Astrocyte (in vitro differentiated cells and primary cell): ENCODE measurements around the gene RGS17. TPM values are rescaled to one million over a fixed set of nuclear protein-coding genes. Genes with fewer than 3 reads are reported as not detected.

Source experiments
- DNase-seq: peaks from one replicate; pipeline ENCODE4 v3.0.0-alpha.2; 2010; ENCODE audit warnings: low read depth
- FAIRE-seq: peaks from 2 replicates; lab custom pipeline; 2011; peaks lifted over from hg19 to GRCh38; lab: Jason Lieb, UNC
- H2AFZ ChIP-seq: 2 replicates; pipeline ENCODE4 v1.6.0; 2012; ENCODE audit warnings: low read depth, low read length, inconsistent platforms
- H3K27ac ChIP-seq: 2 replicates; pipeline ENCODE4 v1.5.1; 2011; ENCODE audit warnings: low read depth, low read length, inconsistent platforms
- H3K27me3 ChIP-seq: 2 replicates; pipeline ENCODE4 v1.6.0; 2011; ENCODE audit warnings: low read length, inconsistent platforms; ENCODE audit not compliant: insufficient read depth
- H3K36me3 ChIP-seq: 2 replicates; pipeline ENCODE4 v1.5.1; 2011; ENCODE audit warnings: low read length, inconsistent platforms; ENCODE audit not compliant: insufficient read depth
- H3K4me1 ChIP-seq: 2 replicates; pipeline ENCODE4 v1.5.1; 2011; ENCODE audit warnings: low read length, inconsistent platforms; ENCODE audit not compliant: insufficient read depth
- H3K4me2 ChIP-seq: 2 replicates; pipeline ENCODE4 v1.6.0; 2012; ENCODE audit warnings: low read length, inconsistent platforms
- H3K4me3 ChIP-seq: 2 replicates; pipeline ENCODE4 v1.5.1; 2011; ENCODE audit warnings: low read depth, mild to moderate bottlenecking, low read length, inconsistent platforms; ENCODE audit not compliant: insufficient read depth
- H3K79me2 ChIP-seq: 2 replicates; pipeline ENCODE4 v1.6.0; 2012; ENCODE audit warnings: mild to moderate bottlenecking, low read length, inconsistent platforms; ENCODE audit not compliant: insufficient read depth
- H3K9ac ChIP-seq: 2 replicates; pipeline ENCODE4 v1.6.0; 2012; ENCODE audit warnings: mild to moderate bottlenecking, low read length, inconsistent platforms
- H3K9me3 ChIP-seq: 2 replicates; pipeline ENCODE4 v1.5.1; 2012; ENCODE audit warnings: low read depth, mild to moderate bottlenecking, low read length, inconsistent platforms; ENCODE audit not compliant: insufficient read depth
- H4K20me1 ChIP-seq: 2 replicates; pipeline ENCODE4 v1.6.0; 2012; ENCODE audit warnings: low read length, inconsistent platforms; ENCODE audit not compliant: insufficient read depth
- H3K27ac Mint-ChIP-seq: one replicate; pipeline ENCODE4 v1.8.0; 2021; ENCODE audit warnings: mild to moderate bottlenecking, mixed read lengths; ENCODE audit not compliant: unreplicated experiment
- H3K27me3 Mint-ChIP-seq: one replicate; pipeline ENCODE4 v1.8.0; 2021; ENCODE audit warnings: low read depth, mixed read lengths; ENCODE audit not compliant: unreplicated experiment
- H3K36me3 Mint-ChIP-seq: one replicate; pipeline ENCODE4 v1.8.0; 2021; ENCODE audit warnings: low read depth, mixed read lengths; ENCODE audit not compliant: unreplicated experiment
- H3K4me1 Mint-ChIP-seq: one replicate; pipeline ENCODE4 v1.8.0; 2021; ENCODE audit warnings: low read depth, mixed read lengths; ENCODE audit not compliant: unreplicated experiment
- H3K4me3 Mint-ChIP-seq: one replicate; pipeline ENCODE4 v1.8.0; 2021; ENCODE audit warnings: mild to moderate bottlenecking, moderate library complexity, mixed read lengths; ENCODE audit not compliant: unreplicated experiment
- H3K9me3 Mint-ChIP-seq: one replicate; pipeline ENCODE4 v1.8.0; 2021; ENCODE audit warnings: mild to moderate bottlenecking, mixed read lengths; ENCODE audit not compliant: unreplicated experiment
- CTCF ChIP-seq: IDR thresholded peaks from 2 replicates; pipeline ENCODE4 v1.5.1; 2011; ENCODE audit warnings: low read depth, mild to moderate bottlenecking, inconsistent platforms, low read length, moderate library complexity; ENCODE audit not compliant: insufficient read depth
- EZH2 ChIP-seq: IDR thresholded peaks from 2 replicates; pipeline ENCODE4 v1.6.1; 2012; ENCODE audit warnings: mild to moderate bottlenecking, low read length, inconsistent platforms; ENCODE audit not compliant: insufficient read depth
- total RNA-seq: library from RNA; stranded (reverse); gene quantifications from 2 replicates; pipeline ENCODE4 v1.2.1, GENCODE V29; 2021

RGS17 gene
- total RNA-seq, 1 donor from 2014 or later = 3.4 TPM

- Histone ChIP-seq H3K9ac (no peak overlapping the region), H3K4me3 (no peak overlapping the region), H3K27ac (no peak overlapping the region), H3K27me3 (no peaks in the 10 kb centered on the region), H3K9me3 (no peaks in the 10 kb centered on the region), H4K20me1 (no peaks in the 10 kb centered on the region), H3K4me2 (no peak overlapping the region), H3K4me1 (no peaks in the 10 kb centered on the region), H2AFZ (no peak overlapping the region), H3K79me2 (no peaks in the 10 kb centered on the region), H3K36me3 (no peaks in the 10 kb centered on the region)
- TF ChIP-seq EZH2 (no peak), CTCF (no peak)
- no peak overlapping the region for H3K27ac Mint-ChIP-seq
- no peaks in the 10 kb centered on the region for H3K27me3 Mint-ChIP-seq
- no peaks in the 10 kb centered on the region for H3K4me1 Mint-ChIP-seq
- FAIRE-seq (no peak), DNase-seq (no peak)
- H3K36me3 Mint-ChIP-seq = peaks cover 5% of the 10 kb centered on the region
- no peak overlapping the region for H3K4me3 Mint-ChIP-seq
- no peaks in the 10 kb centered on the region for H3K9me3 Mint-ChIP-seq
Observed at GRCh38 chr6:153045271-153045670, 85.8 kb downstream of the RGS17 start.

GRCh38 chr6:153044295-153044694, 86.8 kb downstream of the RGS17 start:
- H3K9me3 ChIP-seq = no peaks in the 10 kb centered on the region
- peak; percentile 39 for FAIRE-seq
- H3K27me3 Mint-ChIP-seq = no peaks in the 10 kb centered on the region
- DNase-seq = no peak
- no peaks in the 10 kb centered on the region for H3K36me3 ChIP-seq
- H3K9ac ChIP-seq = no peak overlapping the region
- H3K4me1 ChIP-seq = no peaks in the 10 kb centered on the region
- no peaks in the 10 kb centered on the region for H3K4me1 Mint-ChIP-seq
- no peak overlapping the region for H3K4me3 Mint-ChIP-seq
- no peak overlapping the region for H2AFZ ChIP-seq
- H3K27ac Mint-ChIP-seq = no peak overlapping the region
- H3K79me2 ChIP-seq = no peaks in the 10 kb centered on the region
- peaks cover 5% of the 10 kb centered on the region for H3K36me3 Mint-ChIP-seq
- no peaks in the 10 kb centered on the region for H3K27me3 ChIP-seq
- no peaks in the 10 kb centered on the region for H4K20me1 ChIP-seq
- TF ChIP-seq EZH2 = no peak
- no peak for TF ChIP-seq CTCF
- H3K4me2 ChIP-seq = no peak overlapping the region
- no peak overlapping the region for H3K27ac ChIP-seq
- no peaks in the 10 kb centered on the region for H3K9me3 Mint-ChIP-seq
- no peak overlapping the region for H3K4me3 ChIP-seq

GRCh38 chr6:153043719-153044118, 87.4 kb downstream of the RGS17 start:
- FAIRE-seq = no peak
- H3K4me1 ChIP-seq = no peaks in the 10 kb centered on the region
- H3K4me2 ChIP-seq = no peak overlapping the region
- H3K4me3 ChIP-seq = no peak overlapping the region
- no peaks in the 10 kb centered on the region for H3K9me3 ChIP-seq
- TF ChIP-seq EZH2 (no peak), CTCF (no peak)
- H3K27ac Mint-ChIP-seq = no peak overlapping the region
- H4K20me1 ChIP-seq = no peaks in the 10 kb centered on the region
- no peaks in the 10 kb centered on the region for H3K9me3 Mint-ChIP-seq
- no peaks in the 10 kb centered on the region for H3K27me3 ChIP-seq
- H3K79me2 ChIP-seq = no peaks in the 10 kb centered on the region
- no peak for DNase-seq
- no peak overlapping the region for H3K27ac ChIP-seq
- H3K36me3 ChIP-seq = no peaks in the 10 kb centered on the region
- H2AFZ ChIP-seq = no peak overlapping the region
- H3K36me3 Mint-ChIP-seq = peaks cover 5% of the 10 kb centered on the region
- H3K4me1 Mint-ChIP-seq = no peaks in the 10 kb centered on the region
- no peak overlapping the region for H3K4me3 Mint-ChIP-seq
- H3K9ac ChIP-seq = no peak overlapping the region
- no peaks in the 10 kb centered on the region for H3K27me3 Mint-ChIP-seq
